Lower leg skin (tissue), 4 donors: Measurements from ENCODE around the gene LCP1. TPM values are rescaled to one million over a fixed set of nuclear protein-coding genes. Genes with fewer than 3 reads are reported as not detected.

Source experiments
- DNase-seq, 2 donors: peaks; one replicate each; pipeline ENCODE4 v3.0.0-alpha.2; 2019; ENCODE audit warnings: low spot score in 2 of 2
- H3K4me3 ChIP-seq: fragments of 200-600 bp; sonication (generic); 2 replicates; pipeline ENCODE4 v1.5.1; 2017; ENCODE audit warnings: mild to moderate bottlenecking, low read depth; ENCODE audit not compliant: poor library complexity, severe bottlenecking
- POLR2A ChIP-seq, 2 donors: fragments of 450-650 bp; IDR thresholded peaks; one replicate each; pipeline ENCODE4 v1.6.1; 2016 to 2017; ENCODE audit warnings: antibody characterized with exemption in 2 of 2, mild to moderate bottlenecking in 1 of 2, moderate library complexity in 1 of 2
- WGBS, 2 donors: methylation state at CpG; one replicate each; pipeline ENCODE4 v1.1.5; 2018; 5-methylcytosine and 5-hydroxymethylcytosine counted together
- intact Hi-C: fragments of 100-400 bp; cut with DNase I; formaldehyde crosslinking; loops from one replicate; pipeline ENCODE4 v1.15.0; 2023; ENCODE audit warnings: low total_unique reads
- total RNA-seq, 4 donors: library from RNA; depleted of rRNA; stranded (reverse); fragments of >200 nt; gene quantifications; one replicate each; pipeline ENCODE4 v1.1.0, GENCODE V29; 2016
- TF ChIP-seq, protein P1 (sequence below), 3 donors: fragments of 450-650 bp; IDR thresholded peaks; one replicate each; pipeline ENCODE4 v1.5.1; 2016; ENCODE audit warnings: antibody characterized with exemption in 3 of 3, mild to moderate bottlenecking in 3 of 3, moderate library complexity in 2 of 3

LCP1 gene
- total RNA-seq, 4 donors from 2014 or later, result 21.7 to 45.4 (median 39.0) TPM

GRCh38 chr13:46129124-46129523, 52.9 kb downstream of the LCP1 start:
- 89 to 93% methylated on average over 2 of the region's 2 CpGs for WGBS, 2 donors
- no peak for DNase-seq
- TF ChIP-seq, protein P1, sequence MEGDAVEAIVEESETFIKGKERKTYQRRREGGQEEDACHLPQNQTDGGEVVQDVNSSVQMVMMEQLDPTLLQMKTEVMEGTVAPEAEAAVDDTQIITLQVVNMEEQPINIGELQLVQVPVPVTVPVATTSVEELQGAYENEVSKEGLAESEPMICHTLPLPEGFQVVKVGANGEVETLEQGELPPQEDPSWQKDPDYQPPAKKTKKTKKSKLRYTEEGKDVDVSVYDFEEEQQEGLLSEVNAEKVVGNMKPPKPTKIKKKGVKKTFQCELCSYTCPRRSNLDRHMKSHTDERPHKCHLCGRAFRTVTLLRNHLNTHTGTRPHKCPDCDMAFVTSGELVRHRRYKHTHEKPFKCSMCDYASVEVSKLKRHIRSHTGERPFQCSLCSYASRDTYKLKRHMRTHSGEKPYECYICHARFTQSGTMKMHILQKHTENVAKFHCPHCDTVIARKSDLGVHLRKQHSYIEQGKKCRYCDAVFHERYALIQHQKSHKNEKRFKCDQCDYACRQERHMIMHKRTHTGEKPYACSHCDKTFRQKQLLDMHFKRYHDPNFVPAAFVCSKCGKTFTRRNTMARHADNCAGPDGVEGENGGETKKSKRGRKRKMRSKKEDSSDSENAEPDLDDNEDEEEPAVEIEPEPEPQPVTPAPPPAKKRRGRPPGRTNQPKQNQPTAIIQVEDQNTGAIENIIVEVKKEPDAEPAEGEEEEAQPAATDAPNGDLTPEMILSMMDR (IDR thresholded peaks at IDR 0.05), result no peak
- TF ChIP-seq POLR2A (IDR thresholded peaks at IDR 0.05), result no peak
- intact Hi-C loops, result no loop called here
- H3K4me3 ChIP-seq, result no peak overlapping the region

GRCh38 chr13:46127358-46128023, 54.5 kb downstream of the LCP1 start:
- intact Hi-C loops, result no loop called here
- no peak for DNase-seq
- no peak for TF ChIP-seq POLR2A (IDR thresholded peaks at IDR 0.05)
- TF ChIP-seq, protein P1 (IDR thresholded peaks at IDR 0.05), result no peak
- 84 to 89% methylated on average over 7 of the region's 7 CpGs for WGBS, 2 donors
- H3K4me3 ChIP-seq, result no peak overlapping the region

GRCh38 chr13:46126552-46127357, 55.2 kb downstream of the LCP1 start:
- 51 to 57% methylated on average over 6 of the region's 6 CpGs for WGBS, 2 donors
- TF ChIP-seq POLR2A (IDR thresholded peaks at IDR 0.05), result no peak
- TF ChIP-seq, protein P1 (IDR thresholded peaks at IDR 0.05), result peak in 1 of 3 donors; percentile 24
- no peak overlapping the region for H3K4me3 ChIP-seq
- intact Hi-C loops, result no loop called here
- peak; percentile 58 to 89 for DNase-seq

GRCh38 chr13:46126056-46126455, 55.9 kb downstream of the LCP1 start:
- no peak for DNase-seq
- 48% methylated on average over 2 of the region's 2 CpGs for WGBS, 2 donors
- H3K4me3 ChIP-seq, result no peak overlapping the region
- intact Hi-C loops, result no loop called here
- TF ChIP-seq, protein P1 (IDR thresholded peaks at IDR 0.05), result no peak
- no peak for TF ChIP-seq POLR2A (IDR thresholded peaks at IDR 0.05)

GRCh38 chr13:46124967-46125933, 56.7 kb downstream of the LCP1 start:
- DNase-seq, result no peak
- no peak overlapping the region for H3K4me3 ChIP-seq
- TF ChIP-seq POLR2A (IDR thresholded peaks at IDR 0.05), result no peak
- TF ChIP-seq, protein P1 (IDR thresholded peaks at IDR 0.05), result no peak
- 28 to 33% methylated on average over 11 of the region's 11 CpGs for WGBS, 2 donors
- intact Hi-C loops, result no loop called here
